Left hindlimb (tissue), 1 donor: ENCODE data around the gene TRIP4.
"Not testable (repeated sequence)": the region's sequence is repeated elsewhere in the genome, so short reads cannot be mapped to it uniquely, and the experiment has no call there.

Source experiments
- DNase-seq: peaks from one replicate; pipeline ENCODE4 v3.0.0-alpha.2; 2018

The TRIP4 gene

GRCh38 chr15:64383760-64384159 lies 3.9 kb upstream of the TRIP4 start:
- no peak for DNase-seq

- no peak for DNase-seq
Observed at GRCh38 chr15:64386291-64386690, 1.3 kb upstream of the TRIP4 start.

- no peak for DNase-seq
Observed at GRCh38 chr15:64389036-64389435, 1.4 kb downstream of the TRIP4 start.

GRCh38 chr15:64392471-64392870 lies 4.8 kb downstream of the TRIP4 start:
- not testable (repeated sequence) for DNase-seq

GRCh38 chr15:64396789-64397188 lies 9.2 kb downstream of the TRIP4 start:
- no peak for DNase-seq

GRCh38 chr15:64398575-64398974 lies 10.9 kb downstream of the TRIP4 start:
- no peak for DNase-seq

GRCh38 chr15:64400583-64400982 lies 12.9 kb downstream of the TRIP4 start:
- no peak for DNase-seq

GRCh38 chr15:64412216-64412615 lies 24.6 kb downstream of the TRIP4 start:
- no peak for DNase-seq

- no peak for DNase-seq
Observed at GRCh38 chr15:64422697-64423096, 35.1 kb downstream of the TRIP4 start.

- DNase-seq: no peak
Observed at GRCh38 chr15:64423970-64424369, 36.3 kb downstream of the TRIP4 start.

GRCh38 chr15:64425221-64425620 lies 37.6 kb downstream of the TRIP4 start:
- no peak for DNase-seq

GRCh38 chr15:64426845-64427465 lies 39.3 kb downstream of the TRIP4 start:
- DNase-seq: no peak

- DNase-seq: no peak
Observed at GRCh38 chr15:64429448-64429847, 41.8 kb downstream of the TRIP4 start.

GRCh38 chr15:64430000-64430735 lies 42.5 kb downstream of the TRIP4 start:
- no peak for DNase-seq

- no peak for DNase-seq
Observed at GRCh38 chr15:64437982-64438381, 50.3 kb downstream of the TRIP4 start.

- no peak for DNase-seq
Observed at GRCh38 chr15:64438653-64439447, 51.2 kb downstream of the TRIP4 start.

GRCh38 chr15:64441852-64442251 lies 54.2 kb downstream of the TRIP4 start:
- DNase-seq: no peak

- DNase-seq: no peak
Observed at GRCh38 chr15:64443016-64443415, 55.4 kb downstream of the TRIP4 start.

- DNase-seq: no peak
Observed at GRCh38 chr15:64443747-64444621, 56.3 kb downstream of the TRIP4 start.

- no peak for DNase-seq
Observed at GRCh38 chr15:64444836-64445235, 57.2 kb downstream of the TRIP4 start.

GRCh38 chr15:64447536-64448315 lies 60.1 kb downstream of the TRIP4 start:
- DNase-seq: no peak
